Stimulated activated CD8-positive, alpha-beta memory T cell treated with anti-CD3 and anti-CD28 coated beads, Interleukin-2, amount 100 ng/mL, for 1 hour (primary cell): ENCODE results near the gene AGBL1.
"Not testable (repeated sequence)": the region's sequence is repeated elsewhere in the genome, so short reads cannot be mapped to it uniquely, and the experiment has no call there.

ENCODE experiments used
- DNase-seq, 2 donors: peaks; one replicate each; pipeline ENCODE4 v3.0.0-alpha.2; 2020; ENCODE audit warnings: low read depth in 2 of 2

AGBL1 gene

DNA sequence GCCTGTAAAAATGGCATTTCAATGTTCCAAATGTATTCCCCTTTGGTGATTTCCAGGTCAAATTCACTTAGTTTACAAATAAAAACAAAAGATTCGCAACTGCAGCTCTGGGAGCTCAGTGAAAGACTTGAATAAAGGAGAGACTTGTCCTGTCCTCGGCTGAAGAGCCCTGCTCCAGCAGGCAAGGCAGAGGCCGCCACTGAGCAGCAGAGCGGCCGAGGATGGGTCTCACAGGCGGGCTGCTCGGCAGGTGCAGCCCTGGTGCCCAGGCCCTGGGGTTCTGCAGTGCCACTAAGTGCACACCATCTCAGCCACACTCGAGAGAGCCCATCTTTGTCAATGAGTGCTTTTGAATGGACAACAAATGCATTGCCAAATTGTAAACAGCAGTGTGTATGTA is 856.2 kb downstream of the AGBL1 start:
- DNase-seq = no peak

DNA sequence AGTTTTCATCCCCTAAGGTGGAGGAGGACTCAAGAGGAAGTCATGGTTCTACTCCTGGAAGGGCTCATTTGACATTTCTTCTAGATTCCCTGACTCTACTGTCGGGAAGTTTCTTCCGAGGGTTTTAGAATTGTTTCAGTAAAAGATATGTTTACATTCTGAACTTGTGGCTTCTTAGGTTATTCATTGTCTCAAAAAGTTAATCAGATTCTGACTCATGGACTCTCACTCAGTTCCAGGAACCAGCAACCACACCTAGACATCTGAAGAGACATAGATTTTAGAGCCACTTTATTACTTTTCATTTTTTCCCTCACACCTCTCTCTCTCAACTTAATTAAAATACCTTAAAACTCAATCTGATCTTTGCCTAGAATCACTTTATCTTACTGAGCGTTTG is 862.6 kb downstream of the AGBL1 start:
- no peak for DNase-seq

DNA sequence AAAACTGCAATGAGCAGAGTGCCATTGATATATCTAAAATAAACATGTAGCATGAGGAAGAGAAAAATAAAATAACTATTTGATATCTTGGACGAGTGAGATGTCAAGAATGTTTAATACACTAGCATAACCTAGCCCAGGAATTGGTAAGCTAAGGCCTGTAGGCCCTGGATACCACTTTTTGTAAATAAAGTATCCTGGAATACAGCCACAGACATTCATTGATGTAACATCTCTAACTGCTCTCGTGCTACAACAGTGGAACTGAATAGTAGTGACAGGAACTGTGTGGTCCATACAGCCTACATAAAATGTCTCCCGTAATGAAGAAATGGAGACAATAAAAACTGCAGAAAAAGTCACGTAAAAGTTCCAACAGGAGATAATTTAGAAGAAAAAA is 869.0 kb downstream of the AGBL1 start:
- no peak for DNase-seq

DNA sequence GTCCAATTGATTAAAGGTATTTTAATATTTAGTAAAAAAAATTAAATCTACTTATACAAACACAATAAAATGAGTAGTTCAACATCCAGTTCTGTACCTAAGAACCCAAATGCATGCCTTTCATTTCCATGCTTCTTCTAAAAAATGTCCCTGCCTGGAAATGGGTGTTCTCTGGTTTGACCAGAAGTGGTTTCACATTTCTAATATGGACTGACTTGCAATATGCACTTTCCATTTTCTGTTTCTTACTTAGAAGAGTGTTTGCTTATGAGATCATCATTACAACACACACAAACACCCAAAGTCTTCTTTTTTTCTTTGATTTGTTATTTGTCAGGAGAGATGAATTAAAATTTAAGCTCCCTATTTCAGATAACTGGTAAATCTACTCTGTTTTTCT is 879.6 kb downstream of the AGBL1 start:
- DNase-seq = no peak

DNA sequence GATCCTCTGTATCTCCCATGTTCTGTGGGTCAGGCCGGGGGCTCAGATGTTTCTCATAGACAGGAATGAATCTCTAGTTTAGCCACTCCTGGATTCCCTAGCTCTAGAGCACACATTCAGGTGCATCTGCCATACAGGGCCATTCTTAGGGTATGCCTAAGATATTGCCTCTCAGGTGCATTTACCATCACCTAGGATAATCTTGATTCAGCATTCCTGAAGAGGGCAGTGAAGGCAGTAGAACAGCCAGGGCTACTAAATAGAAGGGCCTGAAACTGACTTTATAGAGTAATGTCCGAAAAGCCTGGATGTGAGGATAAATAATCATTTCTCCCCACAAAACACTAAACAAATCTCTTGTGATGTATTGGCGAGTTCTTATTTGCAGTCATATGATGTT is 882.0 kb downstream of the AGBL1 start:
- no peak for DNase-seq

DNA sequence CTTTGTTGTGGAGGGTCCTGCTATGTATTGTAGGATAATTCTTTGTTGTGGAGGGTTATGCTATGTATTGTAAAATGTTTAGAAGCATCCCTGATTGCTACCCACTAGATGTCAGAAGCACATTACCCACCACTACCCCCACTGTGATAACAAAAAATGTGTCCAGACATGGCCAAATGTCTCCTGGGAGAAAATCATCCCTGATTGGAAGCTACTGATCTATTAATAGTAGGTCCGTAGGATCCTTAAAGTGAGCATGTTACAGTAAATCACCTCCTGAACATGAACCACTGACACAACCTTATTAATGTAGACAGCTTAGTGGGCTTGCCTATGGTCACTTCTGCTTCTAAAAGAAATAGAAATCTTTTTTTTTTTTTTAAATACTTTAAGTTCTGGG is 884.6 kb downstream of the AGBL1 start:
- DNase-seq = no peak

DNA sequence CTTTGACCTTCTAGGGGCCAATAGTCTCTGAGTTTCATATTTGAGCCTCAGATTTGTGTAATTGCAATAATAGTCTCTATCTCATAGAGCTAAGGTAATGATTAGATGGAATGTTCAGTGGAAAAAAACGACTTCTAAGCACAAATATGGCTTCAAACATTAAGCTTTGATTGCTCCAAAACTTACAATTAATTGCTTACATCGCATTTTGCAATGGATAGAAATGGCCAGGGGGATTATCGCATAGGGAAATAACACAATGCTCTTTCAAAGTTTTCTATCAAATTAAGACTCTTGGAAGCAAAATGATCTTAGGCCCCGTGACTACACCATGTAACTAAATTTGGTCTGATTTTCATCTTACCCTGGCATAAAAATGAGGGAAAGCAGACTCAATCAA is 888.6 kb downstream of the AGBL1 start:
- no peak for DNase-seq

DNA sequence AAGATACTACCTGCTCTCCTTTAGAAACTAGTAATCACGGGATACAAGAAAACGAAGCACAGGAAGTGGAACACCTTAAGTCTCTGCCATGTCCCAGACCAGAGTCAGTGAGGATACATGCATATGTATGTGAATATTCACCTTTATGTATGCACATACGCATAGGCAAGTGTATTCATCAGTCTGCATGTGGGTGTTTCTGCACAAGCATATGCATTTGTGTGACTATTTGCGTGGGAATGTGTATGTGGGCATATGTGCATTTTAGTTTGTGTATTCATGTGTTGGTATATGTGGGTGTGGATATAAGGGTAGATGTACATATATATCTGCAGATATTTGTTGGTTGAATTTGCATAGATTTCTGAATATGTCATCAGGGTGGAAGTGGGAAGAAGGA is 889.7 kb downstream of the AGBL1 start:
- DNase-seq = no peak

DNA sequence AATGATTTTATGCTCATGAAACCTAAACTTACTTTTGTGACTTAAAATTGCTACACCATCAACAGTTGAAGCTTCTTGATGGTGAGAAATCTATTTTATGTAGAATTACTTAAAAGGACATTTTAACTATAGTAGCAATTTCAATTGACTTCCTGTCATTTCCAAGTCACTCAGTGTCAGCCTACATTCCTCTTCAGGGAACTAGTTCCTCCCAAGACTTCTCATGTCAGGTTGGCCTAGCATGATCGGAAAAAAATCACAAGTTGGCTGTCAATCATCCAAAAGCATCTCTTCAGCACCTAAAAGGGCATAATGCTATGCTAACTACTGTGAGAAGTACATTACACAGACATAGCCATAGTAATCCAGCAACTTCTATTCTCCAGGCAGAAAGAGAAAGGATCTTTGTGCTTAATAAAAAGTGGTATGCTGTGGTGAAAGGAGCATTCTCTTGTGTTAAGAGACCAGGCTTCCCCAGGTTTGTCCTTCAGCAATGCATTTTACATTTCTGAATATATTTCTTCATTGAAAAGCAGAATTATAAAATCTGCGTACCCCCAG is 893.7 kb downstream of the AGBL1 start:
- DNase-seq = no peak

DNA sequence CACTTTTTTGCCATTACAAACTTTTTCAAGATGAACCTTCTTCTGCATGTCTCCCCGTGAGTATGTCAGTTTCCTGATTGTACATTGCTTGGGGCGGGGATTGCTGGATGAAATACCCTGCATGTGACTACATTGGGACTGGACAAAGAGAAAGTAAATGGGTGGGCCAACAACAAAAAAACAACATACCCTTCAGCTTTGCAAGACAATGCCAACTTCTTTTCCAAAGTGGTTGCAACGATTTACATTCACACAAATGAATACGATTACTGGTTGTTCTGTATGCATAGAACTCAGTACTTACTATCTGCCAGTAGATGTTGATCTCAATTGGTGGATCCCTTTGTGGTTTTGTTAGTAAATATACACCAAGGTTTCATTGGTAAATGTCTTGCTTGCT is 908.4 kb downstream of the AGBL1 start:
- DNase-seq = no peak

DNA sequence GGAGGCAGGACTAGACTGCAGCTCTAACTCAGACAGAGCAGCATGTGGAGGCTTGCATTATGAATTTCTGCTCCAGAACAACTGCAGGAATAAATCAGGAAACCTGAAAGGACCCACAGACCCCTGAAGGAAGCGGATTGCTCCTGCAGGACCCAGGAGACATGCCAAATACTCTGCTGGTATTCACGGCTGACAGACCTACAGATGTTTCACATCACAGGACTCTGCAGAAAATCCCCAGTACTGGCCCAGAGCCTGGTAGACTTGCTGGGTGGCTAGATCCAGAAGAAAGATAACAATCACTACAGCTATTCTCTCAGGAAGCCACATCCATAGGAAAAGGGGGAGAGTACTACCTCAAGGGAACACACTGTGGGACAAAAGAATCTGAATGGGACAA is 942.1 kb downstream of the AGBL1 start:
- no peak for DNase-seq

DNA sequence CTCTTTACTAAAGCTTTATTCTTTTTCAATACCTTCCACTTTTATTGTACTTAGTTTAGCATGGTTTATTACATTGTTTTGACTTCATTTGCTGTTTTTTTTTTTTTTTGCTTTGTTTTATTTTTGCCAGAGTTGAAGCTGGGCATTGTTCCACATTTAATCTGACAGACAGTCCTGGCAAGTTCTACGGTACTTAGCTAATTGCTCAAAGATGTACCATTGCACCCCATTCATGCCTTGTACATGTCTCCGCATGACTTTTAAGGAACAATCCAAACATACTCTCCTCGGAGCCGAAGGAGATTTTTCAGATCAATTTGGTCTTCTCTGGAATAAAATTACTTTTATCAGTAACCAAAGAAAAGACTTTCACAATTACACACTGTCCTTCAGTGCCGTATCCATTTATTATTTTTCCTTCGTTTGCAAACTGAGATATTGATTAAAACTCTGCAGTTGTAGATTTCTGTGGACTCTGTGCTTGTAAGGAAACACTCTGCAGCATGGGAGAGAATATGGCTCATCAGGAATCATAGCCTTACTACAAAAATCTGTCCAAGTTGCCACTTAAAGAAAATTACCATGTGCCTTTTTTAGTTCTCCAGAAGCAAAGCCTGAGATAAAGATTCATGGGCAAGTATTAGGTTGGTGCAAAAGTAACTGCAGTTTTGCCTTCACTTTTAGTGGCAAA is 952.0 kb downstream of the AGBL1 start:
- no peak for DNase-seq

DNA sequence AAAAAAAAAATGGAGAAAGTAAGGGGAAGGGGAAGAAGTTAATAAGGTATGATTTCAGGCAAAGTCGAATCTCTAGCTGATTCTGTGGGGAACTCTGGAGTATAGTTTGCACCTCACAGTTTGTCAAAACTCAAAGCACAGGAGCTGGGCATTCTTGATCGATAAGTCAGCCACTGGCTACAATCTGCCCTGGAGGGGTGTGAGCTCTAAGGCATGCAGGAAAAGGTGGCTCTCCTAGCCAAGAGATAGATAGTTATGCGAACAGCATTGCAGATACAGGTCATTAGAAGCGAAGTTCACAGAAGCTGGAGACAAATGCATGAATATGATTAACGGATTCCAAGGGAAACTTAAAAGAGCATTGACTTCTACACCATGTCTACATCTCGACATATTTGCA is 952.6 kb downstream of the AGBL1 start:
- DNase-seq = no peak

DNA sequence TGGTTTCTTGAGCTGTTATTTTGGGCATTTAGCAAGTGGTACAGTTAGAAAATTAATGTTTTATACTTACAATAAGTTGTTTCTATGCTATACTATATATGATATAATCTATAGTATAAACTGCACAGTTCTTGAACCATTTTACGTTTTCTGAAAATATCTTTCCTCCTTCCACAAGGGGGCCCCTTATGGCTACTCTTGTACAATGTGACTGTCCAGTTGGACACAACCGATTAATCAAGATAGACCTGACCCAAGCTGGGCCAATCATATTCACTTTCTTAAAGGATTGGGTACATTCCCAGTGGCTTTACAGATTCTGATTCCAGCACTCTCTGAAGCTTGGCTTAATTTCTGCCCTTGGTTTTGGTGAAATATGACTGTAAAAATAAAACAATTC is 953.4 kb downstream of the AGBL1 start:
- no peak for DNase-seq

DNA sequence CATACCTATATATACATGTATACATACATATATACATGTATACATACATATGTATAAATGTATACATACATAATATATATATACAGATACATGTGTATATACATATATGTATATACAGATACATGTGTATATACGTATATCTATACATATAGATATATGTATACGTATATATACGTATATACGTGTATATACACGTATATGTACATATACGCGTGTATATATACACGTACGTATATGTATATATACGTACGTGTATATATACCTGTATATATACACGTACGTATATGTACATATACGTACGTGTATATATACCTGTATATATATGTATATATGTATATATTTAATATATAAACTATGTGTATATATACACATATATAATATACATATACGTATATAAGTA is 955.2 kb downstream of the AGBL1 start:
- no peak for DNase-seq

DNA sequence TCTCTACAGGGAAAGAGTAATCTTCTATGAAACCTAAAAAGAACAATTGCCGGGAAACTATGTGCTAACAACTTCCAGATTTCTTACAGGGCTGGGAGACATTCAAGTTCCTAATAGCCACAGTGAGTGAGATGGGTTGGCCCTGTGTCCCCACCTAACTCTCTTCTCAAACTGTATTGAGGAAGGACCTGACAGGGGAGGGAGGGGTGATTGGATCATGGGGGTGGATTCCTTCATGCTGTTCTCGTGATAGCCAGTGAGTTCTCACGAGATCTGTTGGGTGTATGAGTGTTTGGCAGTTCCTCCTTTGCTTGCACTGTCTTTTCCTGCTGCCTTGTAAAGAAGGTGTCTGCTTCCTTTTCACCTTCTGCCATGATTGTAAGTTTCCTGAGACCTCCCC is 958.7 kb downstream of the AGBL1 start:
- no peak for DNase-seq

DNA sequence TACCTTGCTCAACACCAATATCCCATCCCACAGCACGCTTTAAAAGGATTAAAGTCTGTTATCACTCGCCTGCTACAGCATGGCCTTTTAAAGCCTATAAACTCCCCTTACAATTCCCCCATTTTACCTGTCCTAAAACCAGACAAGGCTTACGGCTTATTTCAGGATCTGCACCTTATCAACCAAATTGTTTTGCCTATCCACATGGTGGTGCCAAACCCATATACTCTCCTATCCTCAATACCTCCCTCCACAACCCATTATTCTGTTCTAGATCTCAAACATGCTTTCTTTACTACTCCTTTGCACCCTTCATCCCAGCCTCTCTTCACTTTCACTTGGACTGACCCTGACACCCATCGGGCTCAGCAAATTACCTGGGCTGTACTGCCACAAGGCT is 962.9 kb downstream of the AGBL1 start:
- DNase-seq = not testable (repeated sequence)

DNA sequence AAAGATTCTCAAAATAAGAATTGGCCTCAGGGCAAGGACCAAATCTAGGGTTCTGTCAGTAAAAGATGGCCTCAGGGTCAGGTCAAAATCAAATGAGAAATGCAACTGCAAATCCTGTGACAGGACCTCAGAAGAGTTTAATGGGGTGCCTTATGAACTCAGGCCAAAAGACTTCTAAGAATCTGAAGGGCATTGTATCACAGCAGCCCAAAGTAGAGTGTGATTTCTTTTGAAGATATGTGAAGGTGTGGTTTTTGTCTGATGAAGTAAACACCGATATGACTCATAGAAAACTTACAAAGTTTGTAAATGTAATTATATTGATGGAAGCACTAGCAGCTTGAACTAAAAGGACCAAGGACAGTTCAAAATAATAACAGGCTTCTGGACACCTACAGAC is 966.1 kb downstream of the AGBL1 start:
- no peak for DNase-seq

DNA sequence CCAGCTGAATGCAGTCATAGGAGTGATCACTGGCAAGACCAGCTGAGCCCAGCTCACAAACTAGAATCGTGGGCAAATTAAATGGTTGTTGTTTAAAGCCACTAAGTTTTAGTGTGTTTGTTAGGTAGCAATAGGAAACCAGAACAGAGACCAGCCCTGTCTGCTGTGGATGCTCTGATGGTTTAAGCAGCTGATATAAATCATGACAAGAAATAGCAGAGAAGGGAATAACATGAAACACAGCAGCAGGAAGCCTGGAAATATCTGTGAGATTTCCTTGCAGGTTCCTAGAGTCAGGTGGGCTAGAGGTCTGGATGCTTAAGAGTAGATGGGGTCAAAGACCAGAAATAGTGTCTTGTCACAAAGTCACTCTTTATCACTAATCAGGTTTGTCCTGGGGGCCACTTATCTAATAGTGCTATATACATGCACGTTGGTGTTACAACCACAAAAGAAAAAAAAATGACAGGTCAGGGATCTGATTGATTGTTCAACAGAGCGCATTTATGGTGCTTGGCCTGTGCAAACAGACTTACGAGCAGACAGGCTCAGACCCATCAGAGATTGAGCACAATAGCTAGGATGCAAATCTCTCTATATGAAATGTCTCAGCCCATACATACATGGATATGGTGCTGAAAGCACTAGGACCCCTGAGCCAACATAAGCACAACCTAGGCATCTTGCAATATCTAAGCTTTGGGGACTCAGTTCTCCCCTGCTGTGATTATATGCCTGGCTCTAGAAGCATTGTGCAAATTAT is 967.7 kb downstream of the AGBL1 start:
- DNase-seq = no peak
